Right lobe of liver (tissue), 4 donors: ENCODE measurements around the gene GCGR.

Experiments used
- POLR2A ChIP-seq: fragments of 450-650 bp; IDR thresholded peaks from one replicate; pipeline ENCODE4 v1.6.1; 2017; ENCODE audit warnings: antibody characterized with exemption, mild to moderate bottlenecking
- TF ChIP-seq, protein P1 (sequence below), 4 donors: fragments of 200-600 bp in 3 of 4; fragments of 450-650 bp in 1 of 4; IDR thresholded peaks; one replicate each; pipeline versions ENCODE4 v1.5.1 to v1.8.0; 2016 to 2022; ENCODE audit warnings: antibody characterized with exemption in 4 of 4, mild to moderate bottlenecking in 2 of 4
- donor health status: DM: no; HTN: no; CAD: no.
- donor health status: DM: no; HTN: no; CAD: no.
- donor health status: DM: no; HTN: yes; CAD: no.

GRCh38 chr17:81833160-81833920, 29.4 kb downstream of the GCGR start, which contains the start of gene MCRIP1:
- TF ChIP-seq, protein P1, sequence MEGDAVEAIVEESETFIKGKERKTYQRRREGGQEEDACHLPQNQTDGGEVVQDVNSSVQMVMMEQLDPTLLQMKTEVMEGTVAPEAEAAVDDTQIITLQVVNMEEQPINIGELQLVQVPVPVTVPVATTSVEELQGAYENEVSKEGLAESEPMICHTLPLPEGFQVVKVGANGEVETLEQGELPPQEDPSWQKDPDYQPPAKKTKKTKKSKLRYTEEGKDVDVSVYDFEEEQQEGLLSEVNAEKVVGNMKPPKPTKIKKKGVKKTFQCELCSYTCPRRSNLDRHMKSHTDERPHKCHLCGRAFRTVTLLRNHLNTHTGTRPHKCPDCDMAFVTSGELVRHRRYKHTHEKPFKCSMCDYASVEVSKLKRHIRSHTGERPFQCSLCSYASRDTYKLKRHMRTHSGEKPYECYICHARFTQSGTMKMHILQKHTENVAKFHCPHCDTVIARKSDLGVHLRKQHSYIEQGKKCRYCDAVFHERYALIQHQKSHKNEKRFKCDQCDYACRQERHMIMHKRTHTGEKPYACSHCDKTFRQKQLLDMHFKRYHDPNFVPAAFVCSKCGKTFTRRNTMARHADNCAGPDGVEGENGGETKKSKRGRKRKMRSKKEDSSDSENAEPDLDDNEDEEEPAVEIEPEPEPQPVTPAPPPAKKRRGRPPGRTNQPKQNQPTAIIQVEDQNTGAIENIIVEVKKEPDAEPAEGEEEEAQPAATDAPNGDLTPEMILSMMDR (IDR thresholded peaks at IDR 0.05): no peak
- TF ChIP-seq POLR2A: peak; percentile 90
